Keratinocyte (primary cell): ENCODE measurements around the gene BCAS3. TPM values are rescaled to one million over a fixed set of nuclear protein-coding genes. Genes with fewer than 3 reads are reported as not detected.

Experiments
- DNase-seq: peaks from one replicate; pipeline ENCODE4 v3.0.0-alpha.2; 2011; ENCODE audit warnings: low read depth, missing footprints, low spot score
- FAIRE-seq: peaks from 2 replicates; lab custom pipeline; 2011; peaks lifted over from hg19 to GRCh38; lab: Jason Lieb, UNC
- H2AFZ ChIP-seq: 2 replicates; pipeline ENCODE4 v1.6.0; 2012; ENCODE audit warnings: low read length, control low read depth, inconsistent platforms; ENCODE audit not compliant: control insufficient read depth
- H3K27ac ChIP-seq: 2 replicates; pipeline ENCODE4 v1.5.1; 2011; ENCODE audit warnings: low read length; ENCODE audit not compliant: control insufficient read depth, insufficient read depth
- H3K27me3 ChIP-seq: 3 replicates; pipeline ENCODE4 v1.6.0; 2011; ENCODE audit warnings: low read length; ENCODE audit not compliant: control insufficient read depth, insufficient read depth; ENCODE audit errors: extremely low read depth
- H3K36me3 ChIP-seq, 2 experiments: 2 replicates in 1 of 2; 3 replicates in 1 of 2; pipeline ENCODE4 v1.5.1; 2011; ENCODE audit warnings: low read length in 2 of 2, mild to moderate bottlenecking in 1 of 2; ENCODE audit not compliant: control insufficient read depth in 2 of 2, insufficient read depth in 2 of 2; ENCODE audit errors: extremely low read depth in 1 of 2
- H3K4me1 ChIP-seq: 3 replicates; pipeline ENCODE4 v1.5.1; 2011; ENCODE audit warnings: low read length; ENCODE audit not compliant: control insufficient read depth, insufficient read depth; ENCODE audit errors: extremely low read depth
- H3K4me2 ChIP-seq: 3 replicates; pipeline ENCODE4 v1.6.0; 2011; ENCODE audit warnings: low read depth, low read length; ENCODE audit not compliant: control insufficient read depth, insufficient read depth; ENCODE audit errors: extremely low read depth
- H3K4me3 ChIP-seq, 3 experiments: fragments of 200-600 bp in 1 of 3; sonication (generic) in 1 of 3; 2 replicates in 2 of 3; 3 replicates in 1 of 3; pipeline ENCODE4 v1.5.1; 2011 to 2016; ENCODE audit warnings: low read length in 3 of 3, mild to moderate bottlenecking in 3 of 3, control low read depth in 2 of 3, inconsistent platforms in 1 of 3, low read depth in 1 of 3, mixed read lengths in 1 of 3, mixed run types in 1 of 3, moderate library complexity in 1 of 3; ENCODE audit not compliant: control insufficient read depth in 2 of 3, insufficient read depth in 2 of 3; ENCODE audit errors: extremely low read depth in 1 of 3
- H3K79me2 ChIP-seq: 2 replicates; pipeline ENCODE4 v1.6.0; 2012; ENCODE audit warnings: low read length; ENCODE audit not compliant: control insufficient read depth, insufficient read depth
- H3K9ac ChIP-seq: 3 replicates; pipeline ENCODE4 v1.6.0; 2011; ENCODE audit warnings: low read length; ENCODE audit not compliant: control insufficient read depth, insufficient read depth; ENCODE audit errors: extremely low read depth
- H3K9me1 ChIP-seq: 3 replicates; pipeline ENCODE4 v1.6.0; 2011; ENCODE audit warnings: low read length; ENCODE audit not compliant: control insufficient read depth, insufficient read depth; ENCODE audit errors: extremely low read depth
- H3K9me3 ChIP-seq: 2 replicates; pipeline ENCODE4 v1.5.1; 2012; ENCODE audit warnings: low read depth, low read length; ENCODE audit not compliant: control insufficient read depth
- H4K20me1 ChIP-seq: 3 replicates; pipeline ENCODE4 v1.6.0; 2011; ENCODE audit warnings: low read length; ENCODE audit not compliant: control insufficient read depth, insufficient read depth; ENCODE audit errors: extremely low read depth
- CTCF ChIP-seq, 3 experiments: IDR thresholded peaks in 1 of 3; conservative IDR thresholded peaks in 1 of 3; optimal IDR thresholded peaks in 1 of 3; 2 replicates in 2 of 3; 3 replicates in 1 of 3; pipeline versions ENCODE3 to v1.5.1; 2011; ENCODE audit warnings: low read length in 3 of 3, mild to moderate bottlenecking in 3 of 3, moderate library complexity in 2 of 3, control low read depth in 1 of 3, inconsistent platforms in 1 of 3; ENCODE audit not compliant: insufficient read depth in 2 of 3; ENCODE audit errors: extremely low read depth in 1 of 3
- EZH2 ChIP-seq: IDR thresholded peaks from one replicate; pipeline ENCODE4 v1.6.1; 2012; ENCODE audit warnings: inconsistent platforms, mild to moderate bottlenecking, low read length, moderate library complexity
- dilution Hi-C: fragments of 300-500 bp; cut with MboI; formaldehyde crosslinking; loops from one replicate; pipeline ENCODE4 v1.7.0; 2020; ENCODE audit warnings: low sequenced_read_pairs; ENCODE audit not compliant: extremely low pct_ligation_motif_present
- polyA plus RNA-seq, 5 experiments: library from polyadenylated mRNA; depleted of rRNA in 3 of 5; stranded (reverse) in 3 of 5; stranded (forward) in 1 of 5; unstranded in 1 of 5; fragments of >200 nt; gene quantifications; 1 replicate in 1 of 5; 2 replicates in 3 of 5; 3 replicates in 1 of 5; pipeline versions ENCODE4 v1.2.1 to v1.2.3, GENCODE V29; 2011 to 2012; ENCODE audit warnings: missing spikeins in 2 of 5, low read depth in 1 of 5, low replicate concordance in 1 of 5

Gene BCAS3
- polyA plus RNA-seq, 1 donor (not counting 4 experiments of a cell fraction or from before 2014, with no cell fraction given) = 11.8 TPM

- Histone ChIP-seq H3K79me2 (no peaks in the 10 kb centered on the region), H3K9me3 (no peaks in the 10 kb centered on the region), H3K9ac (no peak overlapping the region), H2AFZ (no peak overlapping the region), H4K20me1 (no peaks in the 10 kb centered on the region), H3K27me3 (no peaks in the 10 kb centered on the region), H3K9me1 (no peaks in the 10 kb centered on the region), H3K36me3 (no peaks in the 10 kb centered on the region), H3K27ac (no peak overlapping the region), H3K4me3 (no peak overlapping the region), H3K4me1 (no peaks in the 10 kb centered on the region), H3K4me2 (no peak overlapping the region)
- TF ChIP-seq CTCF (optimal IDR thresholded peaks at IDR 0.05 in 1 of 3, IDR thresholded peaks at IDR 0.05 in 1 of 3, conservative IDR thresholded peaks at IDR 0.05 in 1 of 3; ENCODE audit: extremely low read depth in 1 of 3, insufficient read depth in 2 of 3, low read length in 3 of 3) = no peak
- TF ChIP-seq EZH2 = no peak
- dilution Hi-C loops = no loop called here
- DNase-seq = no peak
- FAIRE-seq = no peak
These were observed 510.4 kb downstream of the BCAS3 start for GRCh38 chr17:61188081-61188480.

GRCh38 chr17:61189968-61190367 lies 512.3 kb downstream of the BCAS3 start:
- Histone ChIP-seq H3K4me1 (no peaks in the 10 kb centered on the region), H3K79me2 (no peaks in the 10 kb centered on the region), H3K9me1 (no peaks in the 10 kb centered on the region), H2AFZ (no peak overlapping the region), H3K9ac (no peak overlapping the region), H3K4me3 (no peak overlapping the region), H3K4me2 (no peak overlapping the region), H4K20me1 (no peaks in the 10 kb centered on the region), H3K9me3 (no peaks in the 10 kb centered on the region), H3K36me3 (no peaks in the 10 kb centered on the region), H3K27ac (no peak overlapping the region), H3K27me3 (no peaks in the 10 kb centered on the region)
- DNase-seq (no peak), FAIRE-seq (no peak)
- dilution Hi-C loops = no loop called here
- TF ChIP-seq CTCF (optimal IDR thresholded peaks at IDR 0.05 in 1 of 3, IDR thresholded peaks at IDR 0.05 in 1 of 3, conservative IDR thresholded peaks at IDR 0.05 in 1 of 3; ENCODE audit: extremely low read depth in 1 of 3, insufficient read depth in 2 of 3, low read length in 3 of 3) (no peak), EZH2 (no peak)
